Tibial artery (tissue), 4 donors: ENCODE data around the gene BIRC2.

ENCODE experiments used
- DNase-seq, 2 donors: peaks; one replicate each; pipeline ENCODE4 v3.0.0-alpha.2; 2019
- H3K27ac ChIP-seq, 2 donors: fragments of 200-600 bp; sonication (generic) in 1 of 2; 1 replicate in 1 of 2; 2 replicates in 1 of 2; pipeline ENCODE4 v1.5.1; 2018 to 2019; ENCODE audit warnings: mild to moderate bottlenecking in 1 of 2
- H3K27me3 ChIP-seq, 2 donors: fragments of 200-600 bp; sonication (generic) in 1 of 2; one replicate each; pipeline versions ENCODE4 v1.5.1 to v1.6.0; 2016 to 2019
- H3K36me3 ChIP-seq, 3 donors: fragments of 200-600 bp; sonication (generic) in 2 of 3; one replicate each; pipeline ENCODE4 v1.5.1; 2016 to 2019; ENCODE audit warnings: mild to moderate bottlenecking in 2 of 3
- H3K4me1 ChIP-seq, 4 donors: fragments of 200-600 bp; sonication (generic) in 2 of 4; 1 replicate in 3 of 4; 2 replicates in 1 of 4; pipeline ENCODE4 v1.5.1; 2016 to 2019
- H3K4me3 ChIP-seq, 2 donors: fragments of 200-600 bp; sonication (generic) in 1 of 2; 1 replicate in 1 of 2; 2 replicates in 1 of 2; pipeline ENCODE4 v1.5.1; 2018 to 2019; ENCODE audit warnings: mild to moderate bottlenecking in 2 of 2
- H3K9me3 ChIP-seq, 3 donors: fragments of 200-600 bp; sonication (generic) in 1 of 3; one replicate each; pipeline ENCODE4 v1.5.1; 2016 to 2019
- CTCF ChIP-seq, 2 experiments: fragments of 200-600 bp in 1 of 2; fragments of 450-650 bp in 1 of 2; IDR thresholded peaks; one replicate each; pipeline ENCODE4 v1.5.1; 2017 to 2019; ENCODE audit warnings: antibody characterized with exemption in 2 of 2, mild to moderate bottlenecking in 1 of 2, moderate library complexity in 1 of 2
- intact Hi-C: fragments of 100-400 bp; cut with DNase I; formaldehyde crosslinking; loops from one replicate; pipeline ENCODE4 v1.15.0; 2023; ENCODE audit warnings: low total_unique reads

Gene BIRC2

GRCh38 chr11:102346456-102346747 lies 612 bp upstream of the BIRC2 start:
- H3K36me3 ChIP-seq: peaks cover 0 to 9% (median 7%) of the 10 kb centered on the region in 3 donors
- no peak for TF ChIP-seq CTCF (IDR thresholded peaks at IDR 0.05)
- no peaks in the 10 kb centered on the region for H3K9me3 ChIP-seq
- peak overlapping the region; percentile 87 to 89 for H3K4me3 ChIP-seq
- DNase-seq: no peak
- intact Hi-C loops: loop anchor here (5.0 to 10.0 kb wide), 2 partner anchors 266 to 432 kb away; partner anchors contain the start of genes ANGPTL5 and CEP126
- H3K27me3 ChIP-seq: no peaks in the 10 kb centered on the region
- peak overlapping the region; percentile 98 to 99 for H3K27ac ChIP-seq
- peaks cover 0 to 37% (median 12%) of the 10 kb centered on the region in 4 donors for H3K4me1 ChIP-seq

GRCh38 chr11:102347462-102348370 lies 702 bp downstream of the BIRC2 start:
- peaks cover 0 to 37% (median 12%) of the 10 kb centered on the region in 4 donors for H3K4me1 ChIP-seq
- no peak for TF ChIP-seq CTCF (IDR thresholded peaks at IDR 0.05)
- H3K27me3 ChIP-seq: no peaks in the 10 kb centered on the region
- DNase-seq: no peak
- H3K9me3 ChIP-seq: no peaks in the 10 kb centered on the region
- H3K27ac ChIP-seq: peak overlapping the region; percentile 98 to 99
- peak overlapping the region; percentile 87 to 89 for H3K4me3 ChIP-seq
- peaks cover 0 to 11% (median 9%) of the 10 kb centered on the region in 3 donors for H3K36me3 ChIP-seq
- intact Hi-C loops: loop anchor here (5.0 to 10.0 kb wide), 2 partner anchors 265 to 433 kb away; partner anchors contain the start of genes ANGPTL5 and CEP126

DNA sequence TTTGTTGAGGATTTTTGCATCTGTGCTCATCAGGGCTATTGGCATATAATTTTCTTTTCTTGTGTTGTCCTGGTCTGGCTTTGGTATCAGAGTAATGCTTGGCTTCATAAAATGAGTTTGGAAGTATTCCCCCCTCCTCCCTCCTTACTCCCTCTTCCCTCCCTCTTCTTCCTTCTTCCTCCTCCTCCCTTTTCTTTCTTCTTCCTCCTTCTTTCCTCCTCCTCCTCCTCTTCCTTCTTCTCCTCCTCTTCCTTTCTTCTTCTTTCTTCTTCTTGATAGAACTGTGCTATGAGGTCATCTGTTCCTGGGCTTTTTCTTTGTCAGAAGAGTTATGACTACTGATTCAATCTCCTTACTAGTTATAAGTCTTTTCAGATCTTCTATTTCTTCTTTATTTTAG lies 10.1 kb downstream of the BIRC2 start:
- H3K27ac ChIP-seq: no peak overlapping the region
- H3K4me1 ChIP-seq: peaks cover 0 to 6% (median 3%) of the 10 kb centered on the region in 4 donors
- DNase-seq: no peak
- H3K36me3 ChIP-seq: peaks cover 27 to 34% (median 30%) of the 10 kb centered on the region in 3 donors
- no peaks in the 10 kb centered on the region for H3K9me3 ChIP-seq
- intact Hi-C loops: no loop called here
- H3K4me3 ChIP-seq: no peak overlapping the region
- no peak for TF ChIP-seq CTCF (IDR thresholded peaks at IDR 0.05)
- no peaks in the 10 kb centered on the region for H3K27me3 ChIP-seq

DNA sequence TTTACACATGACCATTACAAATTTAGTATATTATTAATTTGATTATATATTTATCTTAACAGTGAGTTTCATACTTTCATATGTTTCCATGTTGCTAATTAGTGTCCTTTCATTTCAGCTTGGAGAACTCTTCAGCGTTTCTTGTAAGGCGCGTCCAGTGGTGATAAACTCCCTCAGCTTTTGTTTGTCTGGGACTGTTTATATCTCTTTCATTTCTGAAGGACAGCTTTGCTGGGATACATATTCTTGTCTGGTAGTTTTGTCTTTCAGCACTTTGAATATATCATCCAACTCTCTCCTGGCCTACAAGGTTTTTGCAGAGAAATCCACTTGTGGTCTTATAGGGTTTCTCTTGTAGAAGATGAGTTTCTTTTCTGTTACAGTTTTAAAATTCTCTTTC lies 12.4 kb downstream of the BIRC2 start:
- no peak for DNase-seq
- no peak for TF ChIP-seq CTCF (IDR thresholded peaks at IDR 0.05)
- Histone ChIP-seq H3K27ac (no peak overlapping the region), H3K9me3 (no peaks in the 10 kb centered on the region), H3K4me1 (peaks cover 0 to 5% (median 0%) of the 10 kb centered on the region in 4 donors), H3K36me3 (peaks cover 38 to 52% (median 50%) of the 10 kb centered on the region in 3 donors), H3K27me3 (no peaks in the 10 kb centered on the region), H3K4me3 (no peak overlapping the region)
- intact Hi-C loops: no loop called here

DNA sequence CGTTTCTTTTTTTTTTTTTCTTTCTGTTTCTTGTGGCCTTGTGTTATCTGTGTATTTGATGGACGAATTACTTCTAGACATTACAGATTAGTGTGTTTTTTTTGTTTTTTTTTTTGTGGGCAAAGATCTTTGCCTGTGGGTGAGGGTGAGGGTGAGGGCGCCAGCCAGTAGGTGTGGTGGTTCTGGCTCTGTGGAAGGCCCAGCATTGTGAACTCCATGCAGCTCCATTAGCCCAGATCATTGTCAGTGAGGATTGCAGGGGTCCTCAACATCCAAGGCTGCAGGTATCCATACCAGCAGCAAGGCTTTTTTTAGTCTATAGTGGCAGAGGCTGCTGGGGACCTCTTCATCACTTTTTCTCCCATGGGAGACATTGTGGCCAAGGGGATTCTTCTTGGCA lies 13.7 kb downstream of the BIRC2 start:
- no peak for TF ChIP-seq CTCF (IDR thresholded peaks at IDR 0.05)
- H3K36me3 ChIP-seq: peaks cover 51 to 65% (median 56%) of the 10 kb centered on the region in 3 donors
- H3K4me1 ChIP-seq: peaks cover 0 to 5% (median 0%) of the 10 kb centered on the region in 4 donors
- intact Hi-C loops: no loop called here
- H3K9me3 ChIP-seq: no peaks in the 10 kb centered on the region
- H3K27me3 ChIP-seq: no peaks in the 10 kb centered on the region
- H3K27ac ChIP-seq: no peak overlapping the region
- DNase-seq: no peak
- no peak overlapping the region for H3K4me3 ChIP-seq
